SKM-1 treated with dmso at 0.1 percent for 144 hours (cell line): ENCODE results near the gene MARCO.

ENCODE experiments used
- DNase-seq: peaks from one replicate; lab custom pipeline; 2025; ENCODE audit not compliant: unreplicated experiment; lab: John Stamatoyannopoulos, UW

The MARCO gene

DNA sequence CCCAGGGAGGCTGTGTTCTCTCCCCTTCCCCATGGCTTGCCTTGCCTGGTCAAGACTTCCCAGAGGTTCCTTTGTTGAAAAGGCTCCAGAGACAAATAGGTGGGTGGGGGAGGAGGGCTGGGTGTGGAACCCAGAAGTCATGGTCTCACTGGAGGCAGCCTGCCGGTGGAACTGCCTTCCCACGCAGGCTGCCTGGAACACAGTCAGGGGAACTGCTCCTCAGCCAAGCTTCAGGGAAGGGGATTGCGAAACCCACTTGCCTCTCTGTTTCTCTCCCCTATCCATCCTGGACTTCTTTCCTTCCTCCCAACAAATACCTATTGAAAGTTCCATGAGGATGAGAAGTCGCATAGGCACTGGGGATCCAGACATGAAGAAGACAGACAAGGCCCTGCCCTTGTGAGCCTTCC, 31.6 kb downstream of the MARCO start:
- no peak for DNase-seq

DNA sequence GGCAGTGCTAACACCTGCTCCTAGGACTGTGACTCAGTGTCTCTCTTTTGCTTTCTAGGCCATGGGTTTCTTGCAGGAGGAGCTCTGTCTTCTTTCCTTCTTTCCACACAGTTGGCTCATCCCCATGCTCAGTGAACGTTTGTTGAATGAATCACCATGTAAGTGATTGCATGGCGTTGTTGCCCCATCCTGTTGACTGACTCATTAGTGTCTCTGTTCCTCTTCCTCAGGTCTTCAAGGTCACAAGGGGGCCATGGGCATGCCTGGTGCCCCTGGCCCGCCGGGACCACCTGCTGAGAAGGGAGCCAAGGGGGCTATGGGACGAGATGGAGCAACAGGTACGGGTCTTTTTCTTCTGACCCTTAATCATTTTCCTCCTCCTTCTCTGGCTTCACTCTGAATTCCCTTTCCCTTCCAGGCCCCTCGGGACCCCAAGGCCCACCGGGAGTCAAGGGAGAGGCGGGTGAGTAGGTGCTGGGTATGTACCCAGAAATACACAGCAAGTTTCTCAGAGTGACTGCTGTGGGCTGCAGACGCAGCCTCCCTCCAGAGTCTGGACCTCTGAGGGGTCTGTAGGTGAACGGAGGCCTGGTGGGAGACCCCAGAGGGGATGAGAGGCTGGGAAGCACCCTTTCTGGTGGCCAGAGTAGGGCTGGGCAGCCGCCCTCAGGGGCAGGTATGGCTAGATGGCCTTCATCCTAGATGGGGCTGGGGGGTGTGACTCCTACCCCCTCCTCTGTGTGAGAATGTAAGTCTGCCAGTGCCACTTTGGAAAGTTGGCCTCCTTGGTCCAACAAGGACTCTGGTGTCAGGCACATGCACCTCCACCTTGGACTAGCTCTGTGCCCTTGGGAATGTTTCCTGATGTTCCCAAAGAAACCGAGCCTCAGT, 32.4 kb downstream of the MARCO start:
- DNase-seq = no peak

DNA sequence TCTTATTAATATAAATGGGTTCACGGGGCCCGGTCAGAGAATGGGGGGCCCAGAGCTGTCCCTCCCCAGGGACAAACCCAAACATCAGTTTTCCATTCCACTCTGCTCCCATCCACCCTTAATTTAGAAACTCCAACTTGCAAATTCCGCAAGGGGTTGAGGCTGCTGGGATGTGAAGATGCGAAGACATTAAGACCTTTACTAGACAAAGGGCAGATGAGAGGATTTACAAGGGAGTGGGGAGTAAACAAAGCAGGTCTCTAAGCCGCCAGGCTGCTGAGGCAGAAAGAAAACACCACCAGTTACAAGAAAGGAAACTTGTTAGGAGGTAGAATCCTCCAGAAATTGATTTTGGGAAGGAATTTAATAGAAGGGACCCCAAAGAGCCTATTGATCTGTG, 33.1 kb downstream of the MARCO start:
- no peak for DNase-seq

DNA sequence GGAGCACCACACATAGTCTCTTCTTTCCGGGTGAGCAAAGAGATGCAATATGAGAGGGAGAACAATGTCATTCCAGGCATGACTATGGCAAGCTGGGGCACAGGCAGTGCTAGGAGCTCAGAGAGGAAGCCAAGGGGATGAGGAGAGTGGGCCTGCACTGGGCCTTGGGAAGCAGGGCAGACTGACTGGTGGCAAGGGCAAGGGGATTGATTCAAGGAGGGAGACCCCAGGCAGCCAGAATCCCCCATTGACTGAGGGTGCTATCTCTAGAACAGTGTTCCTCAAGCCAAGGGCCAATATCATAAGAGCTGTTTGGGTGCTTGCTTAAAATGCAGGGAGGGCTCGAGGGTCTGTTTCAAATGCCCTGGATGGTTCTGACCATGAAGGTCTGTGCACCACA, 36.1 kb downstream of the MARCO start:
- DNase-seq = no peak

DNA sequence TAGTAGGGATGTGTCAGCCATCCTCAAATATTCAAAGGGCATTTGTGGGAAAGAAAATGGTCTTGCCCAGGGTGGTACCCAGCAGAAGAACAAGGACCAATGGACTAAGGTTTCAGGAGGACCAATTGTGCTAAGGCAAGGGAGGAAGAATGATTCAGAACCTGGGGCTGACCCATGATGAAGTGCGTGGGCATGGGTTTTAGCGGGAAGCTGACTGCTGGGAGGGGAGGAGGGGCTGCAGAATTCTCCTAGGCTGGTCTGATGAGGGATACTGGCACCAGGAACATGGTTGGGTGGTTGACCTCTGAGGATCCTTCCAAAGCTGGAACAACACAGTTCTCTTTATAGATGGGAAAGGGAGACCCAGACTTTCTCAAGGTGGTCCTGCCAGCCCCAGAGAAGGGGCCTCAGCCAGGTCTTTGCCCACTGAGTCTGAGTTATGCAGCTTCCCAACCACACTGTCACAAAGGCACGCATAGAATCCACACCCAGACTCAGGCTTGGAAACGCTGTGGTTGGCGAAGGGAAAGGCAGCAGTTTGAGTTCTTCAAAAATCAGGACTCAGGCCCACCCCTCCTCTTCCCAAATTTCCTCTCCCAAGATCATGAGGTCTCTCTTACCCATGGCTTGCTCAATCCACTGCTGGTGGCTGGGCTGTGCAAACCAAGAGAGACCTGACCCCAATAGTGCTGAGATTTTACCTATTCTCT, 37.3 kb downstream of the MARCO start:
- DNase-seq = no peak

DNA sequence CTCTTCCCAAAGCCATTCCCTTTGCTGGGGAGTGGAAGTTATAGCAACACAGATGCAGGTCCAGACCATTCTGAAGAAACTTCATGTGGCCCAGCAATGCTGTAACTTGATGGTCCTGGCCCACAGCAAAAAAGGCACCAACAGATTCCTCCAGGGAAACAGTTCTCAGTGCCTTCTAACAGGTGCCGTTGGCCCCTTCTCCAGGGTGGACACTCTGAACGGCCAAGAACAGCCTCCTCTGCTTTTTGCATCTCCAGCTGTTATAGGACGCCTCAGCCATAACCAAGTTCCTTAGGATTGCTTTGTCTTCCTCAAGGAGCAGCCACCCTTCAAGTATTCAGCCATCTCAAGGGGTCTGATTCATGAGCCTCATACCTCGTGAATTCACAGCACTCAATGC, 38.0 kb downstream of the MARCO start:
- no peak for DNase-seq

DNA sequence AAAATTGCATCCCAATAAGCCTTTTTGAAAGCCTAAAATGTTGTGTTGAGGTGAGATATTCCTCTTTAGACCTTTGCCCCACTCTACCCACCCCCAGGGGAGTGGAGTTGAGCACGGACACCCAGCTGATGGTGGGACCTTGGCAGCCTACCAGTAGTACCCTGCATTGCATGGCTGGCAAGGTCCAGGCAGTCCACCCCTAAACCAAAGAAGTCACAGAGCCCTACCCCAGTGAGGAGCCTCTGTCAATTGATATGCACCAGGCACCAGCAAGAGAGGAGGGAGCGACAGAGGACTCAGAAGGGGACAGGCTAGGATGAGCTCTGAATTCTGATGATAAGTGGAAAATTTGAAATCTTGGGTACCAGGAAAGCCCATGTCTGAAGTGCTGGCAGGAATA, 38.6 kb downstream of the MARCO start:
- DNase-seq = no peak

DNA sequence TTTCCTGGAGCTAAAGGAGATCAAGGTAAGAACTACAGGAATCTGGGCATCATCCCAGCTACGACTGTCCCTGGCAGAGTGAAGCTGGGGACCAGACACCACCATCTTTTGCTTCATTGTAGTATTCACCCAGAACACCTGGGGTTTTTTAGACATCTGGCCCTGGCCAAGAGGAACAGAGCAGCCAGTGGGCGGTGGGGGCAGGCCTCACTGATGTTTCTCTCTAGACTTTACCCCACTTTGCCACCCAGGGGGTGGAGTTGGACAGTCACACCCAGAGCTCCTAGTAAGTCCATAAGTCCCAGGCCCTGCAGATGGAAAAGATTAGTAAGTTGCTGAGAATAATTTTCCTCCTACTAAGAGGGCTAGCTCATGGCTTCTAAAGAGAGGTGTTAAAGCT, 39.6 kb downstream of the MARCO start:
- DNase-seq = no peak

DNA sequence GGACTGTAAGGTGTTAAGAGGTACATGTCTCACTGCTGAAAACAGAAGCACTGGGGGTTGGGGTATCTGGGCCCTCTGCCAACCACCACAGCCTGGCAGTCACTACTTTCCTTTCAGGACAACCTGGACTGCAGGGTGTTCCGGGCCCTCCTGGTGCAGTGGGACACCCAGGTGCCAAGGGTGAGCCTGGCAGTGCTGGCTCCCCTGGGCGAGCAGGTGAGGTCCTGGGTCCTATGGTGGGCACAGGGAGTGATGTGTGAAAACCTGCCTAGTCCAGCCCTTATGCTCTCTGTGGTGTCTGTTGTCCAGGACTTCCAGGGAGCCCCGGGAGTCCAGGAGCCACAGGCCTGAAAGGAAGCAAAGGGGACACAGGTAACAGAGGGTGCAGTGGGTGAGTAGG, 40.0 kb downstream of the MARCO start:
- DNase-seq = no peak

DNA sequence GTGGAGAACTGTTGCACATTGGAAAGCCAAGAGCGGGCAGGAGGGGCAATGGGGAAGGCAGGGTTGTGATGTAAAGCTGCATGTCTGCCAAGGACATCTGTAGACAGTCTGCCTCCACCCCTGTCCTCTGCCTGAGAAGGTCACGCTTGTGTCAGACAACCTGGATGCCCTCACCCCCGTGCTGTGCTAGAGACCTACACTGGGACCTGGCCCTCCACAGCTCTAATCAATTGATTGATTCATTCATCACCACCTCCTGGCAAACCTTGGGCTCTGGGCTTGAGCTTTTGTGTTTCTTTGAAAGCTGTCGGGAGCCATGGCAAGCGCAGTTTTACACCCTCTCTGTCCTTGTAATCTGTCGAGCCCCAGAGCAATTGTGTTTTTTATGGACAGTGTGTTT, 41.1 kb downstream of the MARCO start:
- DNase-seq = no peak

DNA sequence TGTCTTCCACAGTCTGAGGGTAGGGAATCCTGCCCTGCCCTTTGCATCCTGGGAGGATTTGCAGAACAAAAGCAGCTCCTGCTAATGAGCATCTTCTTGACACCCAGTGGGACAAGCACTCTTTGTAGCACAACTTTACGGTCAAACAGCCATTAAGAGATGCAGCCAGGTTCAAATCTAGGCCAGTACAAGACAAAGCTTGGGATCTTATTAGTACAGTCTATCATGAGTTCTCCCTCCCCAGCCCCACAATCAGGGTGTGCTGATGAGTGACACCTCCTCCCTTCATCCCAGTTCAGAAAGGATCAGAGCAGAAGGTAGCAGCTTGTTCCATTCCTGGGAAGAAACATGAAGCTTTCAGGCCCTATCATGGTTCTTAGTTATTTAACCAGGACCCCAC, 41.9 kb downstream of the MARCO start:
- DNase-seq = no peak

DNA sequence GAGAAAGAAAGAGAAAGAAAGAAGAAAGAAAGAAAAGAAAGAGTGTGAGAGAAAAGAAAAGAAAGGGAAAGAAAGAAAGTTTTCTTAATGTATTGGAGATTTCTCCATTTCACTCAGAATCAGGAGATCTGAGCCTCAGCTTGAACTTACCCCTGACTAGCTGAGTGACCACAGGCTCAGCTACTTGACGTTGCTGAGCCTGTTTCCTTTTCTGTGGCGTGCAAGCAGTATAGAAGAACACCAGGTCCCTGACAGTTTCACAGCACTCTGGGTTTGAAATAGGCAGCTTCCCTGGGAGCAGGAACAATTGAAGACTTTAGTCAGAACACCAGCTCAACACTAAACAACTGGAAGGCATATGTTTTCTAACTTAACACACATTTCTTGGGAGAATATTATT, 44.7 kb downstream of the MARCO start:
- no peak for DNase-seq

DNA sequence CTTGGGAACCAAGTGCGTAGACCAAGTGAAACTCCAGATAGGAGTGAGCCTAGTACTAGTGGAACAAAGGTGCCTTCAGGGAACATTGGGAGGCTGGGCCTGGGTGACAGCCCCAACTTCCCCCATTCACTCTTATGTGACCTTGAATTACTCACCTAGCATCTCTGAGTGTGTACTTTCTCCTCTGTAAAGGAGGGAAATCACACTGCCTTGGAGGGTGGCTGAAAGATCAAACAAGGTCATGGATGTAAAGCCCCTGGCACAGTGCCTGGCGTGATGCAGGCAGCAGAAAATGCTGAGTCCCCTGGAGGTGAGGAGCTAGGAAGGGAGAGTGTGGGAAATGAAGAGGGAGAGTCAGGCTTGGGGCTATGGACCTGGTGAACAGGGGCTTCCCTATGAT, 45.9 kb downstream of the MARCO start:
- DNase-seq = no peak

DNA sequence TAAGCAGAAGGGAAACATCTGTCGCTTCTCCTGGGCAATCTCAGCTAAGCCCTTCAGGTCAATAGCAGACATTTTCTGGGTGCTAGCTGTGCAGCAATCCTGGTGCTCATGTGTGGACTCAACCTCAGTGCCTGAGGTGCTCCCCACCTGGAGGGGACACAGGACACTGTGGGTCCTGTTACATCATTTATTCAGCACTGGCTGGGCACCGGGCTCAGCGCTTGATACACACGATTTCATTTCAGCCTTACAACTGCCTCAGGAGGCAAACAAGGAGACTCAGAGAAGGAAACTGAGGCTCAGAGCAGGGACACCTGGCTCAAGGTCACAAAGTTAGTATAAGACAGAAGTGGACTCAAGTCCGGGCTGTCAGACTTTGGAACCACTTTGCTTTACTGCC, 46.7 kb downstream of the MARCO start:
- DNase-seq = no peak

DNA sequence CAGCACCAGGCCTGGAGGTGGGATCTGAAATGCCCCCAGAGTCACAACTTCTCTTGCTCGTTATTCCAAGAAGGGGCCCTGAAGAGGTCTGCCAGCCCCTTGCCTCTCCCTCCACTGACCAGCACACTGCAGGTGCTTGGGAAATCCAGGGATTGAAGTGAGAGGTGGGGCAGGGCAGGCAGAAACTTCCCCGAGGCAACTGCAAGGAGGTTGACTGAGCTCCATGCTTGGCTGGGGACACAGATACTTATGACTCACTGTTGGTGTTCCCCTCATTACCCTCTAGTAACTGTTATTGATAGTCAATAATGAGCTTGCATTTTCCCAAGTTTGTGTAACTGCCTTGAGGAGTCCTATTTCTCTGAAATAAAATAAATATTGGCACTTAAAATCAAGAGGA, 47.5 kb downstream of the MARCO start:
- no peak for DNase-seq

DNA sequence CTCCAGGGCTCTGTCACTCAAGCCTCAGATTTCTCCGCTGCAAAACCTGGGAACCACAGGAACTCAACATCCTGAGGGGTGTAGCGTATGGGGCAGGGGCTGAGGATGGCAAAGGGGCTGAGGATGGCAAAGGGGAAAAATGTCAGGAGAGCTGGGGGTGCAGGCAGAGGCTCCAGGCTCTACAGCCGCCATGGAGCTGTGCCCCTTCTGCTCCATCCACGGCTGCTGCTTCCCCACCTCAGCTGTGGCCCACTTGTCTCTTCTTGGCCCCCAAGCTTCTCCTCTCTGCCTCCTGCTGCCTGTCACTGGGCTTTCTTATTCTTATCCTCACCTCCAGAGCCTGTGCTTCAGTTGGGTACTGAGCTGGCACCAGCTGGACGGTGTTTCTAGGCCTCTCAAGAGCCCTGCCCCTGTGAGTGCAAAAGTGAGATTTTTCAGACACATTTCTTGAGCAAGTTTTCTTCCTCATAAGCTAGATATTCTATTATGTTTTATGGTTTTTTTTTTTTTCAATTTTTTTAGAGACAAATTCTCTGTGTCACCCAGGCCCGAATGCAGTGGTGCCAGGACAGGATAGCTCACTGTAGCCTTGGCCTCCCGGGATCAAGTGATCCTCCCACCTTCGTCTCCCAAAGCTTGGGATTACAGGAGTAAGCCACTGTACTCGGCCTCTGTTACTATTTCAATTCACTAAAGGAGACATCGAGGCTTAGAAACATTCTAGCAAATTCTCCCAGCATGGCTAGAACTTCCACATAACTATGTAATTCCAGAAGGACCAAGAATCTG, 49.0 kb downstream of the MARCO start:
- no peak for DNase-seq

DNA sequence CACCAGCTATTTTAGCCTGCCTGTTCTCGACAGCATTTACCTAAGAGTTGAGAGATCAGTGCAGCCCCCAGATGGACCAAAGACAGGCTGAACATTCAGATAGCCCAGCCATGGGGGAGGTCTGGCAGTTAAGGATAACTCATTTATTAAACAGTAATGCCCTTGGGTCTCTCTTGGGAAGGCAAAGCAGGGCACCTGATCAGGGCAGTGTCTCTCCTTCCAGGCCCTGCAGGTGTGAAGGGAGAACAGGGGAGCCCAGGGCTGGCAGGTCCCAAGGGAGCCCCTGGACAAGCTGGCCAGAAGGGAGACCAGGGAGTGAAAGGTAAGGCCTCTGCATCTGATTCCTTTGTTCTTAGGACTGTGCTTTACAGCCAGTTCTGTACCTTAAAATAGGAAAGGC, 49.6 kb downstream of the MARCO start:
- DNase-seq = no peak

DNA sequence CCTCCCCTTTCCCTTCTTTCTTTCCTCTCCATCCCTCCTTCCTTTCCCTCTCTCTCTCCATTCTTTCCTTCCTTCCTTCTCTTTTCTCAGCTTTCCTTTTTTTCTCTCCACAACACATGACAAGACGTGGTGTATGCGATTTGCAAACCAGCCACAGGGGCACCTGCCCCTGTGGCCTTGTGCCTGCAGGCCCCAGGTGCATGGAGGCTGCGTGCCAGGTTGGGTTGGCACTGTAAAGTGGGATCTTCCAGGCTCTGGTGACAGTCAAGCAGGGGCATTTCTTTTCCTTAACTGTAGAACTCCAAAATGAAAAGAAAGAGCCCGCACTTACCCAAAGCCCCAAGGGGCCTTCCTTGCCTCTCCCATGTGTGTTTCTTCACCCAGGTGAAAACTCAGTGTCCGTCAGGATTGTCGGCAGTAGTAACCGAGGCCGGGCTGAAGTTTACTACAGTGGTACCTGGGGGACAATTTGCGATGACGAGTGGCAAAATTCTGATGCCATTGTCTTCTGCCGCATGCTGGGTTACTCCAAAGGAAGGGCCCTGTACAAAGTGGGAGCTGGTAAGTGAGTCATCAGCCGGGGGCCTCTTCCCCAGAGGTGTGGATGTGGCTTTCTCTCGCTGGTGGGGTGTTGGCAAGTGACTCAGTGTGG, 50.9 kb downstream of the MARCO start:
- no peak for DNase-seq

DNA sequence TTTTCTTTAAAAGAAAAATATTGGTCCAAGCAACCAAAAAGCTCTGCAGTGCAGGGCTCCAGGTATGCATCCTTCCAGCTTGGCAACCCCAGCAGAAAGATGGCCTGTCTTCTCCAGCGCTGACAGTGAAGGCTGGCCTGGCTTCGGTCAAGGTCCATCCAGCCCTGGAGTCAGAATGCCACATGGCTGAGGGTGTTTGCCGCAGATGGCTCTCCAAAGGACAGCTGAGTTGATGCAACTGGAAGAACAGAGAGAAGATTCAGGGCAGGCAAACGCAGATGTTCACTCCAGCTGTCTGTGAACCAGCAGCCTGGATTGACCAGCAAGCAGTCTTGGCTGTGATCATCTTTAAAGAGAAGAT, 51.4 kb downstream of the MARCO start:
- no peak for DNase-seq

DNA sequence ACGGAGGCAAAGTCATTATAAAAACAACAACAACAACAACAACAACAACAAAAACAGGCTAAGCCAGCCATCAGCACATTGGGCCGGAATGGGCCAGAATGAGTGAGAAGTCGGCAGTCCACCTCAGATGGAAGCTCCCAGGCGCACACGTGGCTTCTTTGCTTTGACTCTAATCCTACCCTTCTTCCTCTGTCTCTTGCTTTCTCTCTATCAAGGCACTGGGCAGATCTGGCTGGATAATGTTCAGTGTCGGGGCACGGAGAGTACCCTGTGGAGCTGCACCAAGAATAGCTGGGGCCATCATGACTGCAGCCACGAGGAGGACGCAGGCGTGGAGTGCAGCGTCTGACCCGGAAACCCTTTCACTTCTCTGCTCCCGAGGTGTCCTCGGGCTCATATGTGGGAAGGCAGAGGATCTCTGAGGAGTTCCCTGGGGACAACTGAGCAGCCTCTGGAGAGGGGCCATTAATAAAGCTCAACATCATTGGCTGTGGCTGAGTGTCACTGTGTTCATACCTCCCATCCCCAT, 52.2 kb downstream of the MARCO start:
- DNase-seq = no peak

DNA sequence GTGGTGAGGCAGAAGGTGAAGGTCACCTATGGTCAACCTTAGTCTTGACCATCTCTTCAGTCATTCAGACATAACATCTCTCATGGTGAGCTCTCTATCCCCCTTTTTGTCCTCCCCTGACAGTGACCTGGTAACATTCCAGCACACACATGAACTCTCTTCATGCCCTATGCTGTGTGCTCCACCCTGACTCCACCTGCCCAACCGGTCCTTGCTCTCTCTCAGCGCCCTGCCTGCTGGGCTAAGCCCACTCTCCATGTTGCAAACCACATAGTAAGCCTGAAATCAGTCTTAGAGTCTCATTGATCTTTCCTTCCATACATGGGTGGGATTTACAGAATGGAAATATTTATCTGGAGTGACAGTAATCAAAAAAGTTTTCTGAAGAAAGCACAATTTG, 52.8 kb downstream of the MARCO start:
- no peak for DNase-seq
